ENCODE measurements around the gene TFF1. TPM values are rescaled to one million over a fixed set of nuclear protein-coding genes. Genes with fewer than 3 reads are reported as not detected.

Gene TFF1
- total and polyA plus RNA-seq, 2 of the 4 experiments (the other 2 are of a cell fraction) = not detected

- H3K4me3 ChIP-seq (ENCODE audit: insufficient read depth, low read depth, low read length) = no peak overlapping the region
- no peaks in the 10 kb centered on the region for H3K36me3 ChIP-seq (ENCODE audit: control insufficient read depth, insufficient read depth, low read length)
- H3K27me3 ChIP-seq (ENCODE audit: control insufficient read depth, insufficient read depth, low read length) = peaks cover 29% of the 10 kb centered on the region; the same call in 1 of the 2 replicates
- H2BK15ac ChIP-seq (ENCODE audit: low read depth, low read length) = no peak overlapping the region
- H3K4me2 ChIP-seq (ENCODE audit: low read depth, low read length) = no peak overlapping the region
- H4K5ac ChIP-seq (ENCODE audit: low read depth, low read length) = no peak overlapping the region
- H2BK5ac ChIP-seq (ENCODE audit: low read depth, low read length, poor library complexity, severe bottlenecking) = no peak overlapping the region
- CTCF ChIA-PET = no interaction called here
- no peak overlapping the region for H2AFZ ChIP-seq (replicated peaks; ENCODE audit: low read length, poor library complexity)
- H2BK120ac ChIP-seq (ENCODE audit: low read depth, low read length) = no peak overlapping the region
- ATAC-seq (ENCODE audit: low read depth) (no peak), DNase-seq (no peak)
- no peaks in the 10 kb centered on the region for H3K4me1 ChIP-seq (ENCODE audit: control insufficient read depth, insufficient read depth, low read length)
- intact Hi-C loops (cut with micrococcal nuclease) = no loop called here
- no peaks in the 10 kb centered on the region for H4K20me1 ChIP-seq (ENCODE audit: insufficient read depth, low read length)
- no TSS peak for BruUV-seq (replicated peaks)
- no peak overlapping the region for H2AK9ac ChIP-seq (replicated peaks; ENCODE audit: low read depth, low read length, poor library complexity)
- H4K8ac ChIP-seq (ENCODE audit: low read depth in 2 of 2, low read length in 2 of 2) = no peak overlapping the region
- no peak overlapping the region for H3K14ac ChIP-seq (replicated peaks; ENCODE audit: low read depth, low read length)
- no peak overlapping the region for H3K18ac ChIP-seq (ENCODE audit: low read depth, low read length)
- H4K91ac ChIP-seq (ENCODE audit: insufficient read depth, low read depth, low read length) = no peak overlapping the region
- H3K9ac ChIP-seq (ENCODE audit: low read depth, low read length) = no peak overlapping the region
- TF ChIP-seq RFX5 (IDR thresholded peaks at IDR 0.05; ENCODE audit: low read depth, low read length) (no peak), CEBPB (IDR thresholded peaks at IDR 0.05; ENCODE audit: low read depth, low read length) (no peak), ELK1 (IDR thresholded peaks at IDR 0.05; ENCODE audit: borderline replicate concordance, low read depth, low read length) (no peak), SMC3 (IDR thresholded peaks at IDR 0.05; ENCODE audit: low read depth, low read length) (no peak), USF2 (IDR thresholded peaks at IDR 0.05; ENCODE audit: low read depth, low read length) (no peak), CTCF (conservative IDR thresholded peaks at IDR 0.05; ENCODE audit: low read depth, low read length) (no peak)
- no peaks in the 10 kb centered on the region for H3K79me1 ChIP-seq (ENCODE audit: low read depth in 1 of 2, low read length in 2 of 2)
- H3K27ac ChIP-seq (ENCODE audit: insufficient read depth, low read length) = no peak overlapping the region
- H2AK5ac ChIP-seq (ENCODE audit: low read depth, low read length) = no peak overlapping the region
- H3K23ac ChIP-seq (ENCODE audit: low read depth, low read length) = no peak overlapping the region
- no peaks in the 10 kb centered on the region for H3K9me3 ChIP-seq (ENCODE audit: control insufficient read depth, insufficient read depth, low read length)
- H3K56ac ChIP-seq (ENCODE audit: extremely low read depth, insufficient read depth, low read length) = no peak overlapping the region
- dilution Hi-C loops (cut with HindIII; ENCODE audit: low sequenced_read_pairs, unreplicated experiment) = no loop called here
- in situ Hi-C loops (cut with MboI; ENCODE audit: low sequenced_read_pairs) = no loop called here
- H3K4ac ChIP-seq (ENCODE audit: low read depth, low read length) = no peak overlapping the region
- no peak overlapping the region for H2BK20ac ChIP-seq (ENCODE audit: low read depth, low read length)
- WGBS, 2 experiments (ENCODE audit: extremely low coverage in 2 of 2, insufficient read length in 1 of 2) = no CpG with 5 or more reads among the region's 3 CpGs
- H3K9me1 ChIP-seq (ENCODE audit: insufficient read depth, low read length) = no peaks in the 10 kb centered on the region
- POLR2A ChIA-PET (ENCODE audit: unreplicated experiment) = no interaction called here
These were observed 9.6 kb upstream of the TFF1 start for GRCh38 chr21:42375966-42376337.
